ENCODE data around the gene KRT15.

- TF ChIP-seq ATF6 (CRISPR knock-in tag; IDR thresholded peaks at IDR 0.05), result no peak
- TF ChIP-seq PRDM15 (CRISPR knock-in tag; IDR thresholded peaks at IDR 0.05), result no peak
- no peak for TF ChIP-seq SP1 (CRISPR knock-in tag; conservative IDR thresholded peaks at IDR 0.05)
- TF ChIP-seq CTCF (IDR thresholded peaks at IDR 0.05), result no peak
- TF ChIP-seq, protein P1, sequence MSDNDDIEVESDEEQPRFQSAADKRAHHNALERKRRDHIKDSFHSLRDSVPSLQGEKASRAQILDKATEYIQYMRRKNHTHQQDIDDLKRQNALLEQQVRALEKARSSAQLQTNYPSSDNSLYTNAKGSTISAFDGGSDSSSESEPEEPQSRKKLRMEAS (CRISPR knock-in tag; IDR thresholded peaks at IDR 0.05), result no peak
- TF ChIP-seq, protein P2, sequence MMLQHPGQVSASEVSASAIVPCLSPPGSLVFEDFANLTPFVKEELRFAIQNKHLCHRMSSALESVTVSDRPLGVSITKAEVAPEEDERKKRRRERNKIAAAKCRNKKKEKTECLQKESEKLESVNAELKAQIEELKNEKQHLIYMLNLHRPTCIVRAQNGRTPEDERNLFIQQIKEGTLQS (CRISPR knock-in tag; conservative IDR thresholded peaks at IDR 0.05), result no peak
- TF ChIP-seq NR3C1 (CRISPR knock-in tag; conservative IDR thresholded peaks at IDR 0.05; ENCODE audit: low read depth), result no peak
- no peak for TF ChIP-seq IRF2 (CRISPR knock-in tag; IDR thresholded peaks at IDR 0.05; ENCODE audit: borderline replicate concordance, low read depth)
- TF ChIP-seq ZNF317 (CRISPR knock-in tag; IDR thresholded peaks at IDR 0.05; ENCODE audit: borderline replicate concordance, low read depth), result no peak
- no peak for TF ChIP-seq ZNF416 (CRISPR knock-in tag; IDR thresholded peaks at IDR 0.05)
- TF ChIP-seq, protein P3, sequence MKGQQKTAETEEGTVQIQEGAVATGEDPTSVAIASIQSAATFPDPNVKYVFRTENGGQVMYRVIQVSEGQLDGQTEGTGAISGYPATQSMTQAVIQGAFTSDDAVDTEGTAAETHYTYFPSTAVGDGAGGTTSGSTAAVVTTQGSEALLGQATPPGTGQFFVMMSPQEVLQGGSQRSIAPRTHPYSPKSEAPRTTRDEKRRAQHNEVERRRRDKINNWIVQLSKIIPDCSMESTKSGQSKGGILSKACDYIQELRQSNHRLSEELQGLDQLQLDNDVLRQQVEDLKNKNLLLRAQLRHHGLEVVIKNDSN (CRISPR knock-in tag; IDR thresholded peaks at IDR 0.05), result no peak
- TF ChIP-seq, protein P4, sequence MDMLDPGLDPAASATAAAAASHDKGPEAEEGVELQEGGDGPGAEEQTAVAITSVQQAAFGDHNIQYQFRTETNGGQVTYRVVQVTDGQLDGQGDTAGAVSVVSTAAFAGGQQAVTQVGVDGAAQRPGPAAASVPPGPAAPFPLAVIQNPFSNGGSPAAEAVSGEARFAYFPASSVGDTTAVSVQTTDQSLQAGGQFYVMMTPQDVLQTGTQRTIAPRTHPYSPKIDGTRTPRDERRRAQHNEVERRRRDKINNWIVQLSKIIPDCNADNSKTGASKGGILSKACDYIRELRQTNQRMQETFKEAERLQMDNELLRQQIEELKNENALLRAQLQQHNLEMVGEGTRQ (CRISPR knock-in tag; IDR thresholded peaks at IDR 0.05), result no peak
- TF ChIP-seq TEAD4 (CRISPR knock-in tag; IDR thresholded peaks at IDR 0.05), result no peak
These were observed 11.3 kb downstream of the KRT15 start for GRCh38 chr17:41507315-41507880.

All from WTC11 (cell line).